Measurements from ENCODE around the gene NUP98. TPM values are rescaled to one million over a fixed set of nuclear protein-coding genes. Genes with fewer than 3 reads are reported as not detected.

The NUP98 gene
- total and polyA plus RNA-seq, 2 of the 13 experiments (the other 11 are each of a cell fraction or from before 2014, with no cell fraction given) = 76.6 to 85.3 TPM

DNA sequence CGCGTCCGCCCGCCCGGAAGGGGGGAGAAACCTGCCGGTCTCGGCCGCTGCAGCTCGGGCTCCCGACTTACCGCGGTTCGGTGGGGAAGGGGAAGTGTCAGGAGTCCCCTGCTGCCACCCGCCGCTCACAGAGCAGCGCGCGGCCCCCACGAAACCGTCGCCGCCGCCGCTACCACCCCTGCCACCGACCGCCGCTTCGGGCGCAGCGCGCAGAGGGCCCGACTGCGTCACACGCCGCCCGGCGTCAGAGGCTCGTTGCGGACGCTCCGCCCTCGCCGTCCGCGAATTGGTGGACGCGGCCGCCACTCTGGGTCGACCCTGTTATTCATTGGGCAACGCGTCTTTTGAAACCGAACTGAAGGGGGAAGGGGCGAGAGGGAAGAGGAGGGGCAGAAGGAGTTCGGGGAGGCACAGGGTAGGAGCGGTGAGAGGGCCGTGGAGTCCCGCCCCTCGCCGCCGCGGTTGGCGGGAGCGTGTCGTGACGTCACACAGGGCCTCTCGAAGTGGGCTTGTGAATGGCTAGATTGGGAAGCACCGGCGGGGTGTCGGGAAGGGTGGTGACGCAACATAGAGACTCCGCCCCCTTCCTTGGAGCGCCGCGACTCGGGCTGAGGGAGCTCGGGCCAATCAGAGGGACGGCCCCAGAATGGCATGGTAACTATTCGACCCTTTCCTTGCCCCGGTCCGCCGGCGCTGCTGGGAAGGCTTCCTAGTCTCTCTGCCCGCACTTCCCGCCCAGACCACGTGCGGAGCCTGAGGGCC is at the start of gene NUP98 (continued):
- TF ChIP-seq ZNF841 (CRISPR knock-in tag; IDR thresholded peaks at IDR 0.05; ENCODE audit: borderline replicate concordance) (no peak), HIVEP1 (CRISPR knock-in tag; IDR thresholded peaks at IDR 0.05) (no peak), ATM (IDR thresholded peaks at IDR 0.05; ENCODE audit: borderline replicate concordance) (no peak), KLF15 (CRISPR knock-in tag; IDR thresholded peaks at IDR 0.05; ENCODE audit: borderline replicate concordance) (0 out of 2 replicates have a peak, but pooled peaks have one; percentile 82), ZNF264 (CRISPR knock-in tag; IDR thresholded peaks at IDR 0.05) (peak; percentile 74; the same call in 1 of the 2 replicates), SALL1 (CRISPR knock-in tag; IDR thresholded peaks at IDR 0.05) (peak; percentile 74), RXRA (CRISPR knock-in tag; IDR thresholded peaks at IDR 0.05) (peak; percentile 19), XRCC5 (optimal IDR thresholded peaks at IDR 0.05; ENCODE audit: low read length) (peak; percentile 53), ZBTB21 (CRISPR knock-in tag; IDR thresholded peaks at IDR 0.05) (peak; percentile 95), ZNF747 (CRISPR knock-in tag; IDR thresholded peaks at IDR 0.05; ENCODE audit: borderline replicate concordance) (no peak), ZNF768 (CRISPR knock-in tag; IDR thresholded peaks at IDR 0.05) (peak; percentile 73; the same call in 1 of the 2 replicates), ONECUT2 (CRISPR knock-in tag; IDR thresholded peaks at IDR 0.05) (peak; percentile 43; the same call in 1 of the 2 replicates), MYNN (CRISPR knock-in tag; IDR thresholded peaks at IDR 0.05; ENCODE audit: low read depth) (peak; percentile 44; the same call in 1 of the 2 replicates), ZNF883 (CRISPR knock-in tag; IDR thresholded peaks at IDR 0.05; ENCODE audit: not compliant biosample characterization) (peak; percentile 84), YEATS2 (CRISPR knock-in tag; IDR thresholded peaks at IDR 0.05; ENCODE audit: borderline replicate concordance) (peak; percentile 44; the same call in 1 of the 2 replicates), NFKBIZ (CRISPR knock-in tag; IDR thresholded peaks at IDR 0.05) (no peak; the same call in 1 of the 2 replicates), NR1H2 (CRISPR knock-in tag; IDR thresholded peaks at IDR 0.05; ENCODE audit: borderline replicate concordance, low read depth) (no peak)
- TF ChIP-seq, protein P1, sequence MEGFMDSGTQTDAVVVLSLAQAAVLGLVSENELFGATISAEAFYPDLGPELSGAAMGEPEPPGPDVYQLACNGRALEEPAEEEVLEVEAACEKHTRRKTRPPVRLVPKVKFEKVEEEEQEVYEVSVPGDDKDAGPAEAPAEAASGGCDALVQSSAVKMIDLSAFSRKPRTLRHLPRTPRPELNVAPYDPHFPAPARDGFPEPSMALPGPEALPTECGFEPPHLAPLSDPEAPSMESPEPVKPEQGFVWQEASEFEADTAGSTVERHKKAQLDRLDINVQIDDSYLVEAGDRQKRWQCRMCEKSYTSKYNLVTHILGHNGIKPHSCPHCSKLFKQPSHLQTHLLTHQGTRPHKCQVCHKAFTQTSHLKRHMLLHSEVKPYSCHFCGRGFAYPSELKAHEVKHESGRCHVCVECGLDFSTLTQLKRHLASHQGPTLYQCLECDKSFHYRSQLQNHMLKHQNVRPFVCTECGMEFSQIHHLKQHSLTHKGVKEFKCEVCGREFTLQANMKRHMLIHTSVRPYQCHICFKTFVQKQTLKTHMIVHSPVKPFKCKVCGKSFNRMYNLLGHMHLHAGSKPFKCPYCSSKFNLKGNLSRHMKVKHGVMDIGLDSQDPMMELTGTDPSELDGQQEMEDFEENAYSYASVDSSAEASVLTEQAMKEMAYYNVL (CRISPR knock-in tag; IDR thresholded peaks at IDR 0.05; ENCODE audit: borderline replicate concordance) = no peak; the same call in 1 of the 2 replicates
- TF ChIP-seq, protein P2, sequence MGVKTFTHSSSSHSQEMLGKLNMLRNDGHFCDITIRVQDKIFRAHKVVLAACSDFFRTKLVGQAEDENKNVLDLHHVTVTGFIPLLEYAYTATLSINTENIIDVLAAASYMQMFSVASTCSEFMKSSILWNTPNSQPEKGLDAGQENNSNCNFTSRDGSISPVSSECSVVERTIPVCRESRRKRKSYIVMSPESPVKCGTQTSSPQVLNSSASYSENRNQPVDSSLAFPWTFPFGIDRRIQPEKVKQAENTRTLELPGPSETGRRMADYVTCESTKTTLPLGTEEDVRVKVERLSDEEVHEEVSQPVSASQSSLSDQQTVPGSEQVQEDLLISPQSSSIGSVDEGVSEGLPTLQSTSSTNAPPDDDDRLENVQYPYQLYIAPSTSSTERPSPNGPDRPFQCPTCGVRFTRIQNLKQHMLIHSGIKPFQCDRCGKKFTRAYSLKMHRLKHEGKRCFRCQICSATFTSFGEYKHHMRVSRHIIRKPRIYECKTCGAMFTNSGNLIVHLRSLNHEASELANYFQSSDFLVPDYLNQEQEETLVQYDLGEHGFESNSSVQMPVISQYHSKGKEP (CRISPR knock-in tag; IDR thresholded peaks at IDR 0.05) = peak; percentile 81; the same call in 1 of the 2 replicates
- TF ChIP-seq, protein P3, sequence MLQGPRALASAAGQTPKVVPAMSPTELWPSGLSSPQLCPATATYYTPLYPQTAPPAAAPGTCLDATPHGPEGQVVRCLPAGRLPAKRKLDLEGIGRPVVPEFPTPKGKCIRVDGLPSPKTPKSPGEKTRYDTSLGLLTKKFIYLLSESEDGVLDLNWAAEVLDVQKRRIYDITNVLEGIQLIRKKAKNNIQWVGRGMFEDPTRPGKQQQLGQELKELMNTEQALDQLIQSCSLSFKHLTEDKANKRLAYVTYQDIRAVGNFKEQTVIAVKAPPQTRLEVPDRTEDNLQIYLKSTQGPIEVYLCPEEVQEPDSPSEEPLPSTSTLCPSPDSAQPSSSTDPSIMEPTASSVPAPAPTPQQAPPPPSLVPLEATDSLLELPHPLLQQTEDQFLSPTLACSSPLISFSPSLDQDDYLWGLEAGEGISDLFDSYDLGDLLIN (CRISPR knock-in tag; IDR thresholded peaks at IDR 0.05; ENCODE audit: borderline replicate concordance) = peak; percentile 78; the same call in 1 of the 2 replicates
- TF ChIP-seq, protein P4, sequence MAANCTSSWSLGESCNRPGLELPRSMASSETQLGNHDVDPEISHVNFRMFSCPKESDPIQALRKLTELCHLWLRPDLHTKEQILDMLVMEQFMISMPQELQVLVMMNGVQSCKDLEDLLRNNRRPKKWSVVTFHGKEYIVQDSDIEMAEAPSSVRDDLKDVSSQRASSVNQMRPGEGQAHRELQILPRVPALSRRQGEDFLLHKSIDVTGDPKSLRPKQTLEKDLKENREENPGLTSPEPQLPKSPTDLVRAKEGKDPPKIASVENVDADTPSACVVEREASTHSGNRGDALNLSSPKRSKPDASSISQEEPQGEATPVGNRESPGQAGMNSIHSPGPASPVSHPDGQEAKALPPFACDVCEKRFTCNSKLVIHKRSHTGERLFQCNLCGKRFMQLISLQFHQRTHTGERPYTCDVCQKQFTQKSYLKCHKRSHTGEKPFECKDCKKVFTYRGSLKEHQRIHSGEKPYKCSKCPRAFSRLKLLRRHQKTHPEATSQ (CRISPR knock-in tag; IDR thresholded peaks at IDR 0.05; ENCODE audit: borderline replicate concordance) = peak; percentile 82
- TF ChIP-seq, protein P5, sequence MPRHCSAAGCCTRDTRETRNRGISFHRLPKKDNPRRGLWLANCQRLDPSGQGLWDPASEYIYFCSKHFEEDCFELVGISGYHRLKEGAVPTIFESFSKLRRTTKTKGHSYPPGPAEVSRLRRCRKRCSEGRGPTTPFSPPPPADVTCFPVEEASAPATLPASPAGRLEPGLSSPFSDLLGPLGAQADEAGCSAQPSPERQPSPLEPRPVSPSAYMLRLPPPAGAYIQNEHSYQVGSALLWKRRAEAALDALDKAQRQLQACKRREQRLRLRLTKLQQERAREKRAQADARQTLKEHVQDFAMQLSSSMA (CRISPR knock-in tag; IDR thresholded peaks at IDR 0.05) = peak; percentile 87; the same call in 1 of the 2 replicates
